Gastrocnemius medialis (tissue), 4 donors: ENCODE results near the gene NACAD. TPM values are rescaled to one million over a fixed set of nuclear protein-coding genes. Genes with fewer than 3 reads are reported as not detected.

Source experiments
- ATAC-seq, 2 donors: fragments of 150-250 bp; one replicate each; pipeline ENCODE4 v1.9.1; 2016
- DNase-seq, 2 donors: peaks; one replicate each; pipeline ENCODE4 v3.0.0-alpha.2; 2019
- H3K27ac ChIP-seq, 4 donors: fragments of 200-600 bp; sonication (generic); 1 replicate in 1 of 4; 2 replicates in 3 of 4; pipeline ENCODE4 v1.5.1; 2016 to 2018; ENCODE audit warnings: mild to moderate bottlenecking in 2 of 4, moderate library complexity in 1 of 4
- H3K27me3 ChIP-seq, 3 donors: fragments of 200-600 bp; sonication (generic) in 2 of 3; 1 replicate in 1 of 3; 2 replicates in 2 of 3; pipeline versions ENCODE4 v1.5.1 to v1.6.0; 2016 to 2019; ENCODE audit warnings: mild to moderate bottlenecking in 1 of 3, moderate library complexity in 1 of 3
- H3K36me3 ChIP-seq, 2 donors: fragments of 200-600 bp; sonication (generic) in 1 of 2; one replicate each; pipeline ENCODE4 v1.5.1; 2017 to 2018
- H3K4me1 ChIP-seq, 2 donors: fragments of 200-600 bp; sonication (generic) in 1 of 2; one replicate each; pipeline ENCODE4 v1.5.1; 2016 to 2017; ENCODE audit warnings: mild to moderate bottlenecking in 2 of 2
- H3K4me3 ChIP-seq, 4 donors: fragments of 200-600 bp; sonication (generic) in 3 of 4; 1 replicate in 1 of 4; 2 replicates in 3 of 4; pipeline ENCODE4 v1.5.1; 2016 to 2019; ENCODE audit warnings: mild to moderate bottlenecking in 2 of 4
- H3K9me3 ChIP-seq, 3 donors: fragments of 200-600 bp; sonication (generic) in 2 of 3; 1 replicate in 1 of 3; 2 replicates in 2 of 3; pipeline ENCODE4 v1.5.1; 2016 to 2019
- POLR2A ChIP-seq, 2 donors: fragments of 450-650 bp; IDR thresholded peaks; one replicate each; pipeline ENCODE4 v1.6.1; 2017; ENCODE audit warnings: antibody characterized with exemption in 2 of 2, mild to moderate bottlenecking in 2 of 2, moderate library complexity in 2 of 2
- in situ Hi-C, 4 donors: fragments of 200-750 bp; cut with MboI; loops; one replicate each; pipeline versions ENCODE4 v1.15.0 to v1.8.0; 2017; ENCODE audit warnings: low sequenced_read_pairs in 4 of 4
- intact Hi-C: fragments of 100-400 bp; cut with DNase I; formaldehyde crosslinking; loops from one replicate; pipeline ENCODE4 v1.15.1; 2023; ENCODE audit warnings: low total_unique reads
- total RNA-seq, 4 donors: library from RNA; depleted of rRNA; stranded (reverse); fragments of >200 nt; gene quantifications; one replicate each; pipeline versions ENCODE4 v1.1.0 to v1.2.3, GENCODE V29; 2016
- TF ChIP-seq, protein P1 (sequence below), 5 experiments: fragments of 450-650 bp in 3 of 5; fragments of 200-600 bp in 2 of 5; sonication (generic) in 2 of 5; IDR thresholded peaks in 4 of 5; conservative IDR thresholded peaks in 1 of 5; 1 replicate in 4 of 5; 2 replicates in 1 of 5; pipeline ENCODE4 v1.5.1; 2016 to 2019; ENCODE audit warnings: antibody characterized with exemption in 5 of 5, mild to moderate bottlenecking in 3 of 5, moderate library complexity in 3 of 5

Gene NACAD
- total RNA-seq, 4 donors from 2014 or later = 0.46 to 1.5 (median 1.1) TPM

GRCh38 chr7:45102785-45103712 lies 14.3 kb upstream of the NACAD start:
- ATAC-seq (no peak), DNase-seq (no peak)
- H3K27me3 ChIP-seq = no peaks in the 10 kb centered on the region
- in situ Hi-C loops = loop anchor here (10.0 to 25.0 kb wide), 2 partner anchors 108 to 516 kb away; partner anchors contain the start of gene TMED4 (in 4 of the 4)
- peaks cover 5 to 96% of the 10 kb centered on the region in 2 donors for H3K36me3 ChIP-seq
- intact Hi-C loops = no loop called here
- TF ChIP-seq POLR2A (IDR thresholded peaks at IDR 0.05) = no peak
- TF ChIP-seq, protein P1, sequence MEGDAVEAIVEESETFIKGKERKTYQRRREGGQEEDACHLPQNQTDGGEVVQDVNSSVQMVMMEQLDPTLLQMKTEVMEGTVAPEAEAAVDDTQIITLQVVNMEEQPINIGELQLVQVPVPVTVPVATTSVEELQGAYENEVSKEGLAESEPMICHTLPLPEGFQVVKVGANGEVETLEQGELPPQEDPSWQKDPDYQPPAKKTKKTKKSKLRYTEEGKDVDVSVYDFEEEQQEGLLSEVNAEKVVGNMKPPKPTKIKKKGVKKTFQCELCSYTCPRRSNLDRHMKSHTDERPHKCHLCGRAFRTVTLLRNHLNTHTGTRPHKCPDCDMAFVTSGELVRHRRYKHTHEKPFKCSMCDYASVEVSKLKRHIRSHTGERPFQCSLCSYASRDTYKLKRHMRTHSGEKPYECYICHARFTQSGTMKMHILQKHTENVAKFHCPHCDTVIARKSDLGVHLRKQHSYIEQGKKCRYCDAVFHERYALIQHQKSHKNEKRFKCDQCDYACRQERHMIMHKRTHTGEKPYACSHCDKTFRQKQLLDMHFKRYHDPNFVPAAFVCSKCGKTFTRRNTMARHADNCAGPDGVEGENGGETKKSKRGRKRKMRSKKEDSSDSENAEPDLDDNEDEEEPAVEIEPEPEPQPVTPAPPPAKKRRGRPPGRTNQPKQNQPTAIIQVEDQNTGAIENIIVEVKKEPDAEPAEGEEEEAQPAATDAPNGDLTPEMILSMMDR (IDR thresholded peaks at IDR 0.05 in 4 of 5, conservative IDR thresholded peaks at IDR 0.05 in 1 of 5) = no peak
- no peak overlapping the region for H3K4me3 ChIP-seq
- peaks cover 14 to 25% of the 10 kb centered on the region in 2 donors for H3K4me1 ChIP-seq
- H3K9me3 ChIP-seq = no peaks in the 10 kb centered on the region
- peak overlapping the region; percentile 56 to 76 (median 64) for H3K27ac ChIP-seq

GRCh38 chr7:45101748-45102147 lies 13.0 kb upstream of the NACAD start:
- no peak for TF ChIP-seq POLR2A (IDR thresholded peaks at IDR 0.05)
- TF ChIP-seq, protein P1 (IDR thresholded peaks at IDR 0.05 in 4 of 5, conservative IDR thresholded peaks at IDR 0.05 in 1 of 5) = no peak
- Histone ChIP-seq H3K36me3 (peaks cover 5 to 85% of the 10 kb centered on the region in 2 donors), H3K27ac (no peak overlapping the region), H3K4me1 (peaks cover 1 to 15% of the 10 kb centered on the region in 2 donors), H3K27me3 (no peaks in the 10 kb centered on the region), H3K4me3 (no peak overlapping the region), H3K9me3 (no peaks in the 10 kb centered on the region)
- ATAC-seq = no peak
- intact Hi-C loops (no loop called here), in situ Hi-C loops (loop anchor here (10.0 to 25.0 kb wide), 2 partner anchors 107 to 514 kb away; partner anchors contain the start of gene TMED4 (in 4 of the 4))
- DNase-seq = no peak

GRCh38 chr7:45100761-45101480 lies 12.2 kb upstream of the NACAD start:
- H3K36me3 ChIP-seq = peaks cover 5 to 78% of the 10 kb centered on the region in 2 donors
- no peak overlapping the region for H3K4me3 ChIP-seq
- ATAC-seq (no peak), DNase-seq (no peak)
- no peak overlapping the region for H3K27ac ChIP-seq
- no peak for TF ChIP-seq POLR2A (IDR thresholded peaks at IDR 0.05)
- TF ChIP-seq, protein P1 (IDR thresholded peaks at IDR 0.05 in 4 of 5, conservative IDR thresholded peaks at IDR 0.05 in 1 of 5) = no peak
- H3K9me3 ChIP-seq = no peaks in the 10 kb centered on the region
- in situ Hi-C loops (loop anchor here (10.0 to 25.0 kb wide), 2 partner anchors 106 to 514 kb away; partner anchors contain the start of gene TMED4 (in 4 of the 4)), intact Hi-C loops (no loop called here)
- H3K27me3 ChIP-seq = no peaks in the 10 kb centered on the region
- peaks cover 0 to 7% of the 10 kb centered on the region in 2 donors for H3K4me1 ChIP-seq

DNA sequence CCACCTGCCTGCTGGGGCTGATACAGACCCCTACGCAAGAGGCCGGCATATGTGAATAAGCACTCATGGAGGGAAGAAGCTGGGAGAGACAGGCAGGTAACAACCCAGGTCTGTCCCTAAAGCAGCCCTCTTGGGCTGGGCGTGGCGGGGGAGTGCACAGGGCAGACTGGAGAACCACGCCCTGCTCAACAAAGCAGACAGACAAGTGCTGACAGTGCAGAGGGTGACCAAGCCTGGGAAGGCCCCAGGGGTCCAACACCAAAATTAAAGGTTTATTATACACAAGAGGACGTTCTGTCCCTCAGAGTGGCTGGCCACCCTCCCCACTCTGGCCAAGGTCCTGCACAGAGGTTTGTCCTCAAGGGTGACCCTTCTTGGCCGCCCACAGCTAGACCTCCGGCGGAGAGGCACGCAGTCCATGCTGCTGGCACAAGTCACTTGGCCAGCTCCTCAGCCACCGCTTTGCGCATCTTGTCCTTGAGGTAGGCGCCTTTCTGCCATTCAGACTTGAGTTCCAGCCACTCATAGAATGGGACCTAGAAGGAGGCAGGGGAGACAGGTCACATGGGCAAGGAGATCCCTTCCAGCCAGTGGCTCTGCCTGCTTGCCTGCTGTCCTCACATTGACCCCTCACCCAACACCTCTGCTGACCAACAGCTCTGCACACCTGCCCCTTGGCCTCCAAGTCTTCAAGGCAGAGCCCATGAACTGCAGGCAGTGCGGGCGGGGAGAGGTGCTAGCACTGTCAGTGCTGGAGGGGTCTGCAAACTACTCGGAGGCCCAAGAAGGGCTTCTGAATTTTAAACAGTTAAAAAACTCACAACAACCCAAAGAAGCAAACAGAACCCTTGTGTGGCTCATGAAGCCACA lies 11.4 kb upstream of the NACAD start:
- no peak for DNase-seq
- intact Hi-C loops (no loop called here), in situ Hi-C loops (loop anchor here (10.0 to 25.0 kb wide), 2 partner anchors 105 to 513 kb away; partner anchors contain the start of gene TMED4 (in 4 of the 4))
- H3K36me3 ChIP-seq = peaks cover 5 to 71% of the 10 kb centered on the region in 2 donors
- H3K27ac ChIP-seq = peak overlapping the region in 1 of 4 donors; percentile 16
- no peak for ATAC-seq
- no peak overlapping the region for H3K4me3 ChIP-seq
- TF ChIP-seq POLR2A (IDR thresholded peaks at IDR 0.05) = no peak
- TF ChIP-seq, protein P1 (IDR thresholded peaks at IDR 0.05 in 4 of 5, conservative IDR thresholded peaks at IDR 0.05 in 1 of 5) = no peak
- no peaks in the 10 kb centered on the region for H3K4me1 ChIP-seq
- H3K27me3 ChIP-seq = no peaks in the 10 kb centered on the region
- H3K9me3 ChIP-seq = no peaks in the 10 kb centered on the region
